HG02798 (cell line): Measurements from ENCODE around the gene SMIM24.

ENCODE experiments used
- ATAC-seq: cut with Tn5 transposase; IDR thresholded peaks from one replicate; pipeline ENCODE4 v1.9.1; 2021; ENCODE audit warnings: mild to moderate bottlenecking; ENCODE audit not compliant: unreplicated experiment, poor library complexity

SMIM24 gene

DNA sequence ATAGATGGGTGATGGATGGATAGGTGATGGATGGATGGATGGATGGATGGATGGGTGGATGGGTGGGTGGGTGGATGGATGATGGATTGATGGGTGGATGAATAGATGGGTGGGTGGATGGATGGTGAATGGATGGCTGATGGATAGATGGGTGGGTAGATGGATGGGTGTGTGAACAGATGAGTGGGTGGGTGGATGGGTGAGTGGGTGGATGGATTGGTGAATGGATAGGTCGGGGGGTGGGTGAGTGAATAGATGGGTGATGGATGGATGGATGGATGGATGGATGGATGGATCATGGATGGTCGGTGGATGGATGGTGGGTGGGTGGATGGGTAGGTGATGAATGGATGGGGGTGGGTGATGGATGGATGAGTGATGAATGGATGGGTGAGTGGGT lies 3.5 kb downstream of the SMIM24 start:
- ATAC-seq: no peak

GRCh38 chr19:3475449-3475848 lies 4.9 kb downstream of the SMIM24 start:
- no peak for ATAC-seq

DNA sequence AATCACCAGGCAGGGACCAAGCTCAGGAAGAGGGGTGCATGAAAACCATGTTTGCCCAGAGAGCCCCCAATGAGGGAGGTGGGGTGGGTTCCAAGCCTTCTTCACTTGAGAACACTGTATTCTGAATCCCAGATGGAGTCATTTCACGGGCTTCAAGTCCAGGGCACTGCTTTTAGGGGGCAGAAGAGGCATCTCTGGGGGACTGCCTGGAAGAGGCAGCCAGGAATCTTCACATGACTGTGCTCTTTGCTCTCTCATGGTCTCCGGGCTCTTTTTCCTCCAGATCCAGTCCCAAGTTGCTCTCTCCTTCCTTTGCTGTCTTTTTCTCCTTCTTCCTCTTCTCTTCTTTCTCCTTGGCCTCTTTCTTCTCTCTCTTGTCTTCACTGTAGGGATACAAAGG lies 5.7 kb downstream of the SMIM24 start:
- ATAC-seq: no peak

DNA sequence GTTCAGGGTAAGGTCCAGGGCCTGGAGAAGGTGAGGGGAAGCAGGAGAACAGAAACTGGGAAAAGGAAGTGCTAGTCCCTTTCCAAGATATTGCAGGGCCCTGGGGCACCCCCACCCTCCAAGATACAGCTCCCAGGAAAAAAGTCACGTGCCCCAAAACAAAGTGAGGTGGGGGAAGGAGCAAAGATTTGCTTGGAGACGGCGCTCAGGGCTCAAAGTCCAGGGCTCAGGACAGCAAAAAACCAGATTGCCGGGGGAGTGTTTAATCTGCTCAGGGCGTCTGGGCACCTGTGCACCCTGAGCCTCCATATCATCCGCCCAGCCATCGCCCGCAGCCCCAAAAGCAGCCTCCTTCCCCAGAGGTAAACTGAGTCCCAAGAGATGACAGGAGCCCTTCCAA lies 6.3 kb downstream of the SMIM24 start:
- no peak for ATAC-seq

GRCh38 chr19:3471954-3472655 lies 8.2 kb downstream of the SMIM24 start:
- no peak for ATAC-seq

- ATAC-seq: no peak
Observed at GRCh38 chr19:3470500-3471128, 9.7 kb downstream of the SMIM24 start.

GRCh38 chr19:3469638-3470499 lies 10.5 kb downstream of the SMIM24 start:
- ATAC-seq: no peak

GRCh38 chr19:3468211-3468610 lies 12.1 kb downstream of the SMIM24 start:
- ATAC-seq: no peak

- ATAC-seq: no peak
Observed at GRCh38 chr19:3467437-3468198, 12.7 kb downstream of the SMIM24 start.

DNA sequence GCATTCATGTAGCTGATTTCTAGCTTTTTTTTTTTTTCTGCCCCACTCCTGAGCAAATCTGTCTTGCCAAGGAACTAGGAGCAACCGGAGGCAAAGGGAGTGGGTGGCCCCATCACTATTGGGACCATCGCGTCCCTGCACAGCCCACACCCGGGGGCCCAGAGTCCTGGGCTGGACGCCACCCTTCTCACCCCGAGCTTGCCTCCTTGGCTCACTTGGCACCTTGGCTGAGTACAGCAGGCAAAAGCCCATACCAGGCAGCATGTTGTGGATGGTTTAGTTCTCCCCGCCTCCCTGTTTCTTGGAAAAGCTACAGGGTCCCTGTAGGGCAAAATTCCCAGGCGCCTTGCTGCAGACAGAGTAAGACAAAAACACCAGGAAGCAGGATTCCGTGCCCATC lies 13.7 kb downstream of the SMIM24 start:
- ATAC-seq: no peak

DNA sequence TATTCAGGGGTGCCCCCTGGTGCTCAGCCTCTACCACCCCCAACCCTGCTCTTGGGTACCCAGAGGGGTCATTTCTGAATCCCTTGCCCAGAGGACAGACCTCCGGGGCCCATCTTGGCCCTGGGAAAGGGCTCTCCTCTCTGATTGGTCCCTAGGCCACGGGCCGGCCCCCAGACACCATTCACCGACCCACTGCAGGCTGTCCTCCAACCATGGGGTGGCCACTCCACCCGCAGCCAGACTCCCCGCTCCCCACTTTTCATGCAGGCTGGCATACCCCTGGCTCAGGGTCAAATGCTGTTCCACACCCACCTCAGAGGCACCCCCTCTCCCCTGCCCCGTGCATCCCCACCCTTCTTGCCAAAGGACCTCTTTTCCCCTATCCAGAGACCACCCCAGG lies 14.8 kb downstream of the SMIM24 start:
- no peak for ATAC-seq

GRCh38 chr19:3464587-3465235 lies 15.6 kb downstream of the SMIM24 start:
- ATAC-seq: no peak

DNA sequence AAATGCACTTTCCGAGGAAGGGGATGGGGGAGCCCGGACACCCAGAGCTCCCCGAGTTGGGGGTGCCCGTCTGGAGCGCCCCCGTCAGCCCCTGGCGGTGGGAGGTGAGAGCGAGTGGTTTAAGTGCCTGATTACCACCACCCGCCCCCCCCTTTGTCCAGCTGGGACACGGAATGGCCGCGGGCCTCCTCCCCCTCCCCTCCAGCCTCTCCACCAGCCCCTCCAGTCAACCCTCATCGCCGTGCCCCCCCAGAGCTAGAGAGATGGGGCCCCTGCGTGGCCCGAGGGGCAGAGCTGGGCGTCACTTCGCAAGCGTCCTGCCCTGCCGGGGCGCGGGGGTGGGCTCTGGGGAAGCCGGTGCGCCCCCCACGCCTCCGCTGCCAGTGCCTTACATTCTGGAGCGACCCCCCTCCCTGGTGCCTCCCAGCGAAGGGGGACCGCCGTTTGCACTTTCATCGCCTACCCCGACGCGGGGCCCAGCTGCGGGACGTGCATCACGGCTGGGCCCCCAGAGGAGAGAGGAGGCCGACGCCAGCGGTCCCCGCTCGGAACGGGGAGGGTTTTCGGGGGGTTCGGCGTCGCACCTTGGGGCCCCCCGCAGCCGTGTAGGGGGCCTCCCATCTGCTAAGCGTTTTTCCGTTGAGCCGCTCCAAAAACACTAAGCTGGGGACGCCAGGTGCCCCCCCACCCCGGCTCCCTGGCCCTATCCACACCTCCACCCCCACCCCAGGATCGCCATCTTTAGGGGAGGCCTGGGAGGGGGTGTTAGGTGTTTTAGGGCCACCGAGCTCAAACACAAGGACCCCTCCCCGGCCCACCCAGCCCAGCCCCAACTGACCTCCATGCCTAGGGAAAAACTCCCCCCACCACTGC lies 16.4 kb downstream of the SMIM24 start:
- no peak for ATAC-seq

- ATAC-seq: no peak
Observed at GRCh38 chr19:3462991-3463713, 17.2 kb downstream of the SMIM24 start.

DNA sequence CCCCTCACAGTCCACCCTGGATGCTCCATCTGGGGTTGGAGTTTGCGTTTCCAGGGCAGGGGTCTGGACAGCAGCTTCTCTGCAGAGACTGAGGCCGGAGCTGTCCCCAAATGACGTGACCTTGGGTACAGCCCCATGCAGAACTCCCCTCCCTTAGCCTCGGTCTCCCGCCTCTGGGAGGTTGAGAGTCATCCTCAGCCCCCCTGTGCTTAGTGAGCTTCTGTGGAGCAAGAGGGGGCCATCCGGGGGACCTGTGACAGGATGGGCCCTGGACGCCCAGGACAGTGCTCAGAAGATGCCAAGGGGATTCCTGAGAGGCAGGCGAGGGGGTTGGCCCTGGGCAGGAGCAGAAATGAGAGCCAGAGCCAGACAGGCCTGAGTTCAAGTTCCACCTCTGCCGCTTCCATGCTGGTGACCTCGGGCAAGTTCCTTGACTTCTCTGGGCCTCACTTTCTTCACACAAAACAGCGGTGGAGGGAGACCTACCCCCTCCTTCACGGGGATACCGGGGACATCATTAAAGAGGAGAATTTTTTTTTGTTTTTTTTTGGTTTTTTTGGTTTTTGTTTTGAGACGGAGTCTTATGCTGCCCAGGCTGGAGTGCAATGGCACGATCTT lies 20.3 kb downstream of the SMIM24 start:
- ATAC-seq: no peak

GRCh38 chr19:3459089-3459881 lies 21.0 kb downstream of the SMIM24 start:
- ATAC-seq: no peak
